HG02943 (cell line): ENCODE data around the gene CAPN5.

Experiments used
- ATAC-seq: cut with Tn5 transposase; IDR thresholded peaks from one replicate; pipeline ENCODE4 v1.9.1; 2021; ENCODE audit warnings: mild to moderate bottlenecking, low read depth, moderate library complexity; ENCODE audit not compliant: unreplicated experiment

Gene CAPN5

GRCh38 chr11:77159937-77160495, 93.2 kb downstream of the CAPN5 start:
- no peak for ATAC-seq

- no peak for ATAC-seq
These were observed 96.5 kb downstream of the CAPN5 start for GRCh38 chr11:77163271-77163670.

- ATAC-seq, result no peak
These were observed 98.3 kb downstream of the CAPN5 start for GRCh38 chr11:77165066-77165465.

- ATAC-seq, result no peak
These were observed 99.2 kb downstream of the CAPN5 start for GRCh38 chr11:77166021-77166420.

- ATAC-seq, result no peak
These were observed 100.4 kb downstream of the CAPN5 start for GRCh38 chr11:77167111-77167626.

GRCh38 chr11:77167791-77168190, 101.0 kb downstream of the CAPN5 start:
- ATAC-seq, result no peak

GRCh38 chr11:77170107-77170506, 103.3 kb downstream of the CAPN5 start:
- ATAC-seq, result no peak

GRCh38 chr11:77171254-77171653, 104.5 kb downstream of the CAPN5 start:
- ATAC-seq, result no peak

GRCh38 chr11:77171885-77172665, 105.3 kb downstream of the CAPN5 start:
- no peak for ATAC-seq

- ATAC-seq, result no peak
These were observed 105.9 kb downstream of the CAPN5 start for GRCh38 chr11:77172666-77172982.

- ATAC-seq, result no peak
These were observed 106.7 kb downstream of the CAPN5 start for GRCh38 chr11:77173494-77173893.

- no peak for ATAC-seq
These were observed 107.8 kb downstream of the CAPN5 start for GRCh38 chr11:77174559-77174958.

- no peak for ATAC-seq
These were observed 108.5 kb downstream of the CAPN5 start for GRCh38 chr11:77175021-77175842.
